Endothelial cell (in vitro differentiated cells): ENCODE data around the gene CYP2U1. TPM values are rescaled to one million over a fixed set of nuclear protein-coding genes. Genes with fewer than 3 reads are reported as not detected.
"Not testable (repeated sequence)": the region's sequence is repeated elsewhere in the genome, so short reads cannot be mapped to it uniquely, and the experiment has no call there.

Experiments used
- DNase-seq: peaks from one replicate; pipeline ENCODE4 v3.0.0; 2021; ENCODE audit warnings: low spot score
- H3K27ac Mint-ChIP-seq: one replicate; pipeline ENCODE4 v1.8.0; 2021; ENCODE audit warnings: mixed read lengths, inconsistent platforms; ENCODE audit not compliant: unreplicated experiment
- H3K27me3 Mint-ChIP-seq: one replicate; pipeline ENCODE4 v1.8.0; 2021; ENCODE audit warnings: mild to moderate bottlenecking, moderate library complexity, mixed read lengths, inconsistent platforms; ENCODE audit not compliant: unreplicated experiment
- H3K36me3 Mint-ChIP-seq: one replicate; pipeline ENCODE4 v1.8.0; 2021; ENCODE audit warnings: mild to moderate bottlenecking, low read depth, mixed read lengths, inconsistent platforms; ENCODE audit not compliant: unreplicated experiment
- H3K4me1 Mint-ChIP-seq: one replicate; pipeline ENCODE4 v1.8.0; 2021; ENCODE audit warnings: mild to moderate bottlenecking, mixed read lengths, inconsistent platforms; ENCODE audit not compliant: unreplicated experiment
- H3K4me3 Mint-ChIP-seq: one replicate; pipeline ENCODE4 v1.8.0; 2021; ENCODE audit warnings: mild to moderate bottlenecking, mixed read lengths, inconsistent platforms; ENCODE audit not compliant: unreplicated experiment
- H3K9me3 Mint-ChIP-seq: one replicate; pipeline ENCODE4 v1.8.0; 2021; ENCODE audit warnings: mixed read lengths, inconsistent platforms; ENCODE audit not compliant: unreplicated experiment
- CTCF ChIP-seq: fragments of 200-600 bp; sonication (generic); IDR thresholded peaks from one replicate; pipeline ENCODE4 v1.5.0; 2021; ENCODE audit warnings: antibody characterized with exemption; ENCODE audit not compliant: unreplicated experiment
- total RNA-seq: library from RNA; stranded (reverse); fragmentation: NEBNext Ultra II Directional; extraction: Animal tissue kit (Norgen Biotek cat#: 25700); gene quantifications from one replicate; pipeline ENCODE4 v1.2.1, GENCODE V29; 2021; ENCODE audit not compliant: unreplicated experiment

Gene CYP2U1
- total RNA-seq, 1 donor from 2014 or later = 3.1 TPM

GRCh38 chr4:107900067-107900466 is 31.3 kb upstream of the CYP2U1 start:
- no peak for DNase-seq

GRCh38 chr4:107900508-107900907 is 30.8 kb upstream of the CYP2U1 start:
- Mint-ChIP-seq H3K4me1 (no peaks in the 10 kb centered on the region), H3K4me3 (no peak overlapping the region), H3K36me3 (no peaks in the 10 kb centered on the region), H3K9me3 (no peaks in the 10 kb centered on the region), H3K27ac (no peak overlapping the region), H3K27me3 (no peaks in the 10 kb centered on the region)
- TF ChIP-seq CTCF = no peak
- DNase-seq = no peak

More at GRCh38 chr4:107900067-107900466, 31.3 kb upstream of the CYP2U1 start:
- Mint-ChIP-seq H3K27me3 (no peaks in the 10 kb centered on the region), H3K36me3 (no peaks in the 10 kb centered on the region), H3K4me1 (no peaks in the 10 kb centered on the region), H3K9me3 (no peaks in the 10 kb centered on the region), H3K27ac (no peak overlapping the region), H3K4me3 (no peak overlapping the region)
- no peak for TF ChIP-seq CTCF

- H3K9me3 Mint-ChIP-seq = no peaks in the 10 kb centered on the region
- no peak overlapping the region for H3K27ac Mint-ChIP-seq
- H3K4me1 Mint-ChIP-seq = no peaks in the 10 kb centered on the region
- TF ChIP-seq CTCF = no peak
- H3K36me3 Mint-ChIP-seq = no peaks in the 10 kb centered on the region
- no peaks in the 10 kb centered on the region for H3K27me3 Mint-ChIP-seq
- no peak overlapping the region for H3K4me3 Mint-ChIP-seq
- DNase-seq = no peak
Measured at GRCh38 chr4:107901213-107901934, 30.0 kb upstream of the CYP2U1 start.

GRCh38 chr4:107902715-107903114 is 28.6 kb upstream of the CYP2U1 start:
- no peaks in the 10 kb centered on the region for H3K27me3 Mint-ChIP-seq
- H3K4me3 Mint-ChIP-seq = no peak overlapping the region
- no peaks in the 10 kb centered on the region for H3K36me3 Mint-ChIP-seq
- no peak for DNase-seq
- no peaks in the 10 kb centered on the region for H3K4me1 Mint-ChIP-seq
- no peak for TF ChIP-seq CTCF
- no peaks in the 10 kb centered on the region for H3K9me3 Mint-ChIP-seq
- no peak overlapping the region for H3K27ac Mint-ChIP-seq

GRCh38 chr4:107905082-107905481 is 26.3 kb upstream of the CYP2U1 start:
- not testable (repeated sequence) for H3K27ac Mint-ChIP-seq, H3K4me1 Mint-ChIP-seq, H3K4me3 Mint-ChIP-seq

More at GRCh38 chr4:107905082-107905481, 26.3 kb upstream of the CYP2U1 start:
- not testable (repeated sequence) for H3K27me3 Mint-ChIP-seq, H3K9me3 Mint-ChIP-seq, H3K36me3 Mint-ChIP-seq, DNase-seq
